ENCODE measurements around the gene ZNF12.

Gene ZNF12

DNA sequence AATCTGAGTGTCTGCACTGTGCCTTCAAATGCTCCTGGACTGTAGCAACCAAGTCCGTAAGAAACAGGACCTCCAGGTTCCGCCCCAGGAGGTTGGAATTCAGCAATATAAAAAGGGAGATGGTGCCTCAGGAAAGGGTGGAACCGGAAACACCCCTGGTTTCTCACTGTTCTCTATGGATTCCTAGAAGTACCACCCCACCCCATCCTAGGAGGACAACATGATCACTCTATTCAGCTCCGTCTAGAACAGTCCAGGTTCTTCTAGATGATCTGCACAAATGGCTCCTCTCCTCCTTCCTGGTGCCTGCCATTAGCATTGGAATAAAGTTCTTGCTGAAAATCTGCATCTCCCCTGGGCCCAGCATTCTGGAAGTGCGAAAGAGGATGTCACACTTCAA is 7.6 kb upstream of the ZNF12 start:
- Histone ChIP-seq H3K36me3 (no peaks in the 10 kb centered on the region), H3K27me3 (peaks cover 69% of the 10 kb centered on the region), H3K27ac (no peak overlapping the region), H3K4me3 (ENCODE audit: low read depth in 1 of 2, low read length in 1 of 2) (no peak overlapping the region), H3K9me3 (no peaks in the 10 kb centered on the region), H3K4me1 (ENCODE audit: control insufficient read depth in 1 of 2, insufficient read depth in 1 of 2, low read depth in 1 of 2, low read length in 1 of 2) (no peaks in the 10 kb centered on the region)
- TF ChIP-seq, protein P1, sequence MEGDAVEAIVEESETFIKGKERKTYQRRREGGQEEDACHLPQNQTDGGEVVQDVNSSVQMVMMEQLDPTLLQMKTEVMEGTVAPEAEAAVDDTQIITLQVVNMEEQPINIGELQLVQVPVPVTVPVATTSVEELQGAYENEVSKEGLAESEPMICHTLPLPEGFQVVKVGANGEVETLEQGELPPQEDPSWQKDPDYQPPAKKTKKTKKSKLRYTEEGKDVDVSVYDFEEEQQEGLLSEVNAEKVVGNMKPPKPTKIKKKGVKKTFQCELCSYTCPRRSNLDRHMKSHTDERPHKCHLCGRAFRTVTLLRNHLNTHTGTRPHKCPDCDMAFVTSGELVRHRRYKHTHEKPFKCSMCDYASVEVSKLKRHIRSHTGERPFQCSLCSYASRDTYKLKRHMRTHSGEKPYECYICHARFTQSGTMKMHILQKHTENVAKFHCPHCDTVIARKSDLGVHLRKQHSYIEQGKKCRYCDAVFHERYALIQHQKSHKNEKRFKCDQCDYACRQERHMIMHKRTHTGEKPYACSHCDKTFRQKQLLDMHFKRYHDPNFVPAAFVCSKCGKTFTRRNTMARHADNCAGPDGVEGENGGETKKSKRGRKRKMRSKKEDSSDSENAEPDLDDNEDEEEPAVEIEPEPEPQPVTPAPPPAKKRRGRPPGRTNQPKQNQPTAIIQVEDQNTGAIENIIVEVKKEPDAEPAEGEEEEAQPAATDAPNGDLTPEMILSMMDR (IDR thresholded peaks at IDR 0.05): no peak

DNA sequence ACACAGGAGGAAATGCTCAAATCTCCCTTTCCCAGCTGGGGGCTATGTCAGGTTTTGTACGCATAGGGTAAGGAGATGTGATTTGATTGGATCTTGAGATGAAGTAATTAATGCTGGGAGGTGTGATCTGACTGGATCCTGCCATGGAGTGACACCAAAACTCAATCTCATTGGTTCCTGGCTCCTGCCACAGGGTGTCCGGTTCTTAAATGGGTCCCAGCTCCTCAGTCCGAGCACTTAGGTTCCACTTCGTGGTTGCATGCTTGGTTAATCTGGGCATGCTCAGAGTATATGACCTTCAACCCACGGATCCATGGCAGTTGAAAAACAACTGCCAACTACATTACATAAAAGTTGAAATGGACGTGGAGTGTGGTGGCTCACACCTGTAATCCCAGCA is 3.1 kb upstream of the ZNF12 start:
- Histone ChIP-seq H3K4me1 (ENCODE audit: control insufficient read depth in 1 of 2, insufficient read depth in 1 of 2, low read depth in 1 of 2, low read length in 1 of 2) (peaks cover 21% of the 10 kb centered on the region in 2 experiments), H3K36me3 (peaks cover 5% of the 10 kb centered on the region), H3K27me3 (peaks cover 47% of the 10 kb centered on the region), H3K4me3 (ENCODE audit: low read depth in 1 of 2, low read length in 1 of 2) (no peak overlapping the region), H3K27ac (no peak overlapping the region), H3K9me3 (no peaks in the 10 kb centered on the region)
- TF ChIP-seq, protein P1 (IDR thresholded peaks at IDR 0.05): no peak

DNA sequence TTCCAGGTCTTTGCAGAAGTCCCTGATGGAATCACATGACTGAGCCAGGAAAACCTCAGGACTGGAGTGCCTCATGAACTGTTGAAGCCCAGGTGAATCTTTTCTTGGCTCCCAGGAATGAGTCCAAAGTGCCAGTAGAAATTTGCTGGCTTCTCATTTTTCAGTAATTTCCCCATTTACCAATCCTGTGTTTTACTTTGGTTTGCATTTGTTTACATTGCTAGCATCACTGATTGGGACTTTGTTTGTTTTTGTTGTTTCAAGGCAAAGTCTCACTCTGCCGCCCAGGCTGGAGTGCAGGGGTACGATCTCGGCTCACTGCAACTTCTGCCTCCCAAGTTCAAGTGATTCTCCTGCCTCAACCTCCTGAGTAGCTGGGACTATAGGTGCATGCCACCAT is 1.6 kb upstream of the ZNF12 start:
- TF ChIP-seq, protein P1 (IDR thresholded peaks at IDR 0.05): no peak

DNA sequence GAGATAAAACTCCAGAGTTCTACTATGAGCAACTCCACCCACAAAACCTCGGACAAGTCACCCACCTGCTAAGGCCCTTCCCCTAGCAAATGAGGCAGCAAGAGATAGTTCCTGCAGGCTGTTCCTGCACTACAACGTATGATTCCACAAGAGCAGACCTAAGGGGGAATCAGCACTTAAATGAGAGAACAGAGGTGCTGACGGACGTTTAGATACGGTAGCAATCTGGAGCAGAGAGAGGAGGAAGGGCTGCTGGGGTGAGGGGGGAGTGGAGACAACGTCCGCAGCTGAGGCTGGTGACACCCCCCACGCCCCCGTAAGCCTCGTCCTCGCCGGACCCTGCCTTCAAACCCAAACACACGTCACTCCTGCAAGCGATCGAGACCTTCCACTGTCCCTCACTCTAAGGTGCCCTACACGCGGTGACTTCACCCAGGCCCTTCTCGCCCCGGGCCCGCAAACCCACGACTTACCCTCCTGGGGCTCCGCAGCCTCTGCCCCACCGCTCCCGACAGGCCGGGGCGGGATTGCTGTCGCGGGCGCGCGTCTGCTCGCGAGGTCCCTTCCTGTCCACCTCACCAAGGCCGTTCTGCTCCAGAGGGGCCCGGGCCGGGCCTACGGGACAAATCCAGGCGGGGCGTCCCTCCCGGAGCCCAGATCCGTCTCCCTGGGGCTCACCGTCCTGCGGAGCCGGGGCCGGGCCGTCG is 635 bp downstream of the ZNF12 start:
- TF ChIP-seq, protein P1 (IDR thresholded peaks at IDR 0.05): no peak
- peak overlapping the region; percentile 89 for H3K27ac ChIP-seq
- peak overlapping the region; percentile 74 to 81 for H3K4me3 ChIP-seq (ENCODE audit: low read depth in 1 of 2, low read length in 1 of 2)
- H3K9me3 ChIP-seq: no peaks in the 10 kb centered on the region
- H3K36me3 ChIP-seq: peaks cover 24% of the 10 kb centered on the region
- H3K4me1 ChIP-seq (ENCODE audit: control insufficient read depth in 1 of 2, insufficient read depth in 1 of 2, low read depth in 1 of 2, low read length in 1 of 2): peaks cover 21 to 22% of the 10 kb centered on the region in 2 experiments
- peaks cover 25% of the 10 kb centered on the region for H3K27me3 ChIP-seq

More for the DNA sequence above, 1.6 kb upstream of the ZNF12 start:
- Histone ChIP-seq H3K27me3 (peaks cover 34% of the 10 kb centered on the region), H3K4me3 (ENCODE audit: low read depth in 1 of 2, low read length in 1 of 2) (no peak overlapping the region), H3K27ac (no peak overlapping the region), H3K4me1 (ENCODE audit: control insufficient read depth in 1 of 2, insufficient read depth in 1 of 2, low read depth in 1 of 2, low read length in 1 of 2) (peaks cover 21 to 22% of the 10 kb centered on the region in 2 experiments), H3K9me3 (no peaks in the 10 kb centered on the region), H3K36me3 (peaks cover 13% of the 10 kb centered on the region)

DNA sequence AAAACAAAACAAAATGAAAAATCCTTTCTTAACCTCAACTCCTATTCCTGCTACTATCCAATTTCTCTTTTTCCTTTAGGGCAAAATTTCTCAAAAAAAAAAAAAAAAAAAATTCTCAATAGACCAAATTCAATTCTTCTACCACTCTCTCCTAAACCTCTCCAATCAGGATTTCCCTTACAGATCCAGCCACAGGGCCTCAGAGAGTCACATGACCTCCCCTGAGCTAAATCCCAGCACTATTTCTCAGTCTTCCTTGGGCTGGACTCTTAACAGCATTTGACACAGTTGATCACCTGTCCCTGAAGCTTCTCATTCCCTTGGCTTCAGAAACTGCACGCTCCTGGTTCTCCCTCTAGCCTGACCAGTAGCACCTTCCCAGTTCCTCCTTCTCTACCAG is 4.9 kb downstream of the ZNF12 start:
- H3K27me3 ChIP-seq: no peaks in the 10 kb centered on the region
- peaks cover 14 to 16% of the 10 kb centered on the region in 2 experiments for H3K4me1 ChIP-seq (ENCODE audit: control insufficient read depth in 1 of 2, insufficient read depth in 1 of 2, low read depth in 1 of 2, low read length in 1 of 2)
- TF ChIP-seq, protein P1 (IDR thresholded peaks at IDR 0.05): no peak
- H3K4me3 ChIP-seq (ENCODE audit: low read depth in 1 of 2, low read length in 1 of 2): no peak overlapping the region
- peaks cover 58% of the 10 kb centered on the region for H3K36me3 ChIP-seq
- no peak overlapping the region for H3K27ac ChIP-seq
- H3K9me3 ChIP-seq: peaks cover 2% of the 10 kb centered on the region

All from neutrophil (primary cell).